Epidermal melanocyte (primary cell): ENCODE measurements around the gene DPF1.
A peak's percentile ranks its signal among the peaks of the same experiment; 100 is the strongest.
"Not testable (repeated sequence)": the region's sequence is repeated elsewhere in the genome, so short reads cannot be mapped to it uniquely, and the experiment has no call there.

Source experiments
- DNase-seq: peaks from one replicate; pipeline ENCODE4 v3.0.0; 2011; ENCODE audit warnings: low spot score; ENCODE audit not compliant: insufficient read length

Gene DPF1

GRCh38 chr19:38224014-38224862 lies at the start of gene DPF1:
Gene DPF1 (minus strand): TSS chr19:38224222. CDS start chr19:38224142, 80 bp downstream.
- peak; percentile 98 for DNase-seq

- DNase-seq, result no peak
Measured at GRCh38 chr19:38273499-38273898, 49.5 kb upstream of the DPF1 start.

GRCh38 chr19:38270587-38271167 lies 46.7 kb upstream of the DPF1 start:
- DNase-seq, result no peak

- DNase-seq, result no peak
Measured at GRCh38 chr19:38268539-38268938, 44.5 kb upstream of the DPF1 start.

GRCh38 chr19:38267761-38268483 lies 43.9 kb upstream of the DPF1 start:
- DNase-seq, result no peak

GRCh38 chr19:38266981-38267597 lies 43.1 kb upstream of the DPF1 start:
- DNase-seq, result no peak

- DNase-seq, result no peak
Measured at GRCh38 chr19:38265921-38266429, 42.0 kb upstream of the DPF1 start.

GRCh38 chr19:38265213-38265861 lies 41.3 kb upstream of the DPF1 start:
- no peak for DNase-seq

- DNase-seq, result no peak
Measured at GRCh38 chr19:38264486-38265212, 40.6 kb upstream of the DPF1 start, which contains the start of gene SPINT2. Gene SPINT2 (plus strand): TSS chr19:38264573. CDS start chr19:38264893, 320 bp downstream.

GRCh38 chr19:38263689-38264485 lies 39.9 kb upstream of the DPF1 start:
- no peak for DNase-seq

GRCh38 chr19:38262585-38263268 lies 38.7 kb upstream of the DPF1 start:
- no peak for DNase-seq

GRCh38 chr19:38261942-38262341 lies 37.9 kb upstream of the DPF1 start:
- not testable (repeated sequence) for DNase-seq

GRCh38 chr19:38255383-38256014 lies 31.5 kb upstream of the DPF1 start:
- DNase-seq, result no peak

GRCh38 chr19:38253788-38254187 lies 29.8 kb upstream of the DPF1 start:
- DNase-seq, result no peak

GRCh38 chr19:38252941-38253691 lies 29.1 kb upstream of the DPF1 start:
- no peak for DNase-seq

- no peak for DNase-seq
Measured at GRCh38 chr19:38252385-38252784, 28.4 kb upstream of the DPF1 start.

GRCh38 chr19:38251564-38252051 lies 27.6 kb upstream of the DPF1 start:
- DNase-seq, result no peak
